Neural progenitor cell (in vitro differentiated cells): Measurements from ENCODE around the gene RPS16.

Experiments used
- CTCF ChIP-seq: fragments of 200-600 bp; sonication (generic); IDR thresholded peaks from 2 replicates; pipeline ENCODE4 v1.5.1; 2017; ENCODE audit warnings: antibody characterized with exemption, mild to moderate bottlenecking
- EZH2 ChIP-seq: fragments of 200-600 bp; sonication (generic); IDR thresholded peaks from 2 replicates; pipeline ENCODE4 v1.6.1; 2017; ENCODE audit warnings: antibody characterized with exemption, mild to moderate bottlenecking, moderate library complexity

GRCh38 chr19:39420769-39421168 lies 15.0 kb downstream of the RPS16 start:
- no peak for TF ChIP-seq EZH2
- no peak for TF ChIP-seq CTCF
